ENCODE data around the gene DUSP15.

DNA sequence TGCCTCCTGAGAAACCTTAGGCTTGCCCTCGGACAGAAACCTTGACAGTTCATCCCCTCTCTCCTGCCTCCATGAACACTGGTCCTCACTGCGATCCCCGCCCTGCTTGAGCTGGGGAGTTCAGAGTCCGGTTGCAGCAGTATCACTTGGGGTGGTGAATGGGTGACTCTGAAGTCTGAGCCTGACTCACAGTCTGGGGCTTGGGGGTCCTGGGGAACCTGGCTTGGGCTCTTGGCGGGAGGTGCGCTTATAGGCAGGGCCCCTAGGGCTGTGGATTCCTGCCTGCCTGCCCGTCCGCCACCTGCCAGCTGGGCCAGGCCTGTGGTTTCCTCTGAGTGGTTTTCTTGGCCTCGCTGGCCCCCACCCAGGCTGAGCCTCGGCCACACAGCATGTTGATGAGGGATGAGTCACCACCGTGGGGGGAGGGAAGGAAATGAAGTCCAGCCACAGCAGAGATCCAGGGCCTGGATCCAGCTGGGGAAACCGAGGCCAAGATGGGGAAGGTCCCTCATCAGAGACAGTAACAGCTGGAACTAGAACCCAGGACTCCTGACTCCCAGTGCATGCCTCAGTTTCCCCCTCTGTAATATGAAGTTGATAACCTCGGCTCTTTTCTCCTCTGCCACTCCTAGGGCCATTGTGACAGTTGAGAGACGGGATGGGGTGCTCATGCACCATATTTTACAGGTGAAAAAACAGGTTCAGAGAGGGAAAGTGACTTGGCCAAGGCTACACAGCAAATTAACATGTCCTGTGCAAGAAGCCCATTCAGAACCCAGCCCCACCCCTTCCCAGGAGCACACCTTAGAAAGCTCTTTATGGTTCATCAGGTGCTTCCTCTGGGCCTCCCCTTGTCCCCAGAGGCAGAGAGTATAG is 34.1 kb downstream of the DUSP15 start:
- no peak for TF ChIP-seq CTCF (IDR thresholded peaks at IDR 0.05)
- TF ChIP-seq POLR2A (IDR thresholded peaks at IDR 0.05): no peak
